HG02884 (cell line): ENCODE measurements around the gene FEV.

Experiments
- ATAC-seq: cut with Tn5 transposase; IDR thresholded peaks from one replicate; pipeline ENCODE4 v1.9.1; 2021; ENCODE audit warnings: mild to moderate bottlenecking, moderate library complexity; ENCODE audit not compliant: unreplicated experiment

The FEV gene

DNA sequence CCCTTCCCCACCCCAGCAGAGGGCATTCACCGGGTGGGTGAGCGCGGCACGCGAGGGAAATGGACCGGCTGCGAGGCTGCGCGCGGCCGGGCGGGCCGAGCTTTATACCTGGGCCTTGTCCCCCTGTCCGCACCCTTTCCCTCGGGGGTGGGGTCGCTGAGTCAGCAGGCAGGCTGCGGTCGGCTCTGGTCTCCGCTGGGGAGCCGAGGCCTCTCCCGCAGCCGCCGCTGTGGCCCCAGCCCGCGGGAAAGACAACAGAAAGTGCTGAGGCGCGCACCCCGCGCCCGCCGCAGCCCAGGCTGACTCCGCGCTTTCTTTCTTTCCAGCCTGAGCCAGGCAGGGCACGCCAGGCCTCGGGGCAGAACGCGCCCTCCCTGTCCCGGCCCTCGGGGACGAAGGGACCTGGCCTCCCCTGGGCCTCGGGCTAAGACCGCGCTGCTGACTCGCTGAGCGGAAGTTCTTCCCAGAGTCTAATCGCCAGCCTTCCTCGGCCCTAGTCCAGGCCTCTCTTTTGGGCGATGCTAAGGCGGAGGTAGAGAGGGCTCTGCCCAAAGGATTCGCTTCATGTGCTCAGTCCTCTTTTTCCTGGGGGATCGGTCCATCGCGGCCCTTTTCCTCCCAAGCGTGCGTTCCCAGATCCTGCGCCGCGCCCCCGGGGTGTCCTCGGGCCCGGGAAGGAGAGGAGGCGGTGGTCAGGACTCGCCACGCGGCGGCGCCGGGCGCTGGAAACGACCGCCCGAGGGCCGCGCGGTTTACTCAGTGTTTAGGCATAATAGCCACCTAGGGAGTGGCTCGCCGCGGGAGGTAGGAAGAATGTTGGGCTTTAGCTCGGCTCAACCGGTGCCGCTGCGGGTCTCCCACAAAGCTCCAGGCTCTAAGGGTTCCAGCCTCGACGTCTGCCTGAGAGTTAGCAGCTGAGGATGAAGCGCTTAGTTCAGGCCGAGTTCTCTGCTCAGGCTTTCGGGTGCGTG is 8.6 kb upstream of the FEV start, which contains the start of gene CRYBA2:
Gene CRYBA2 (minus strand): TSS at position 78 of the 971 bp plus-strand sequence. CDS start 246 bp downstream, outside the sequence.
- no peak for ATAC-seq

DNA sequence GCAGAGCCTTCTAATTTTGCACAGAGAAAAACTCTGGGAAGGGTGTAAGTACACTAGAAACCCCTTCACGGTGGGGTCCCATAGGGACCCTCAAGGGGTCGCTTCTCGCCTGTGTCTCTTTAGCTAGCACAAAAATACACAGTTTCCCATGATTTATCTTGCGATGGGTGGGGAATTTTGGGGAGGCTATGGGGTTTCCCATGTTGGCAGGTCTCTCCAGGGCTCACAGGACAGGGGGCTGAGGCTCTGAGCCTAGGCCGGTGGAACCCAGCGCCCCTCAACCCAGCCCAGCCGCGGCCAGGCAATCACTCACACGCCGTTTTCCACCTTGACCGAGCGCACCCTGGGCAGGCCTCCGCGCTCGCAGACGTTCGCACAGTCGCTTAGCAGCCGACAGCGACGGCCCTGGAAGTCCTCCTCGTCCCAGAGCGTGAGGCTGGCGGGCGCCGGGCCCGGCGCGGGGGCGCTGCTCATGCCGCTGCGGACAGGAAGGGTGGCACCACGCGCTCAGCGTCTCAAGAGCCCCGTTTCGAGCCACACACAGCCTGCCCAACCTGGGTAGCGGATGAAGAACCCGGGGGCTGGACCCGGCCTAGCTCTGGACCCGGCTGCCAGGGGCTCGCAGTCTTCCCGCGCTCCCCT is 7.8 kb upstream of the FEV start:
- ATAC-seq, result no peak

- ATAC-seq, result no peak
These were observed 7.2 kb upstream of the FEV start for GRCh38 chr2:218992196-218992595.

- no peak for ATAC-seq
These were observed 6.7 kb upstream of the FEV start for GRCh38 chr2:218991674-218992168.

DNA sequence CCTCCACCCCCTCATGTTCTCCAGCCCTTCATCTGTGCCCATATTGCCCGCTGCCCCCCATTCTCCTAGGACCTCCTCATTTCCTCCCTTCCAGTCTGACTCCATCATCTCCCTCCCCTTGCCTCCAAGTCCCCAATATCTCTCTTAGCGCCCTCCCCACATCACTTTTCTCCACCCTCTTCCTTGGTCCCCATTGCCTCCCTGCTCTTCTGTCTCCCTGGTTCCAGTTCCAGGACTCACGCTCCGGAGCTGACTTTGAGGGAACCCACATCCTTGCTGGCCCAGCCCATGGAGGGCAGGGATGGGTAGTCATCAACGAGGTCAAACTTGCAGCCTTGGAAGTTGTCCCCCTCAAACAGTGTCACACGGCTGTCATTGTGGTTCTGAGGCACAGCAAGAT is 5.6 kb upstream of the FEV start:
- ATAC-seq, result no peak

- no peak for ATAC-seq
These were observed 5.1 kb upstream of the FEV start for GRCh38 chr2:218990052-218990451.

GRCh38 chr2:218988650-218989049 is 3.7 kb upstream of the FEV start:
- ATAC-seq, result no peak

GRCh38 chr2:218988164-218988563 is 3.2 kb upstream of the FEV start:
- no peak for ATAC-seq

- ATAC-seq, result no peak
These were observed 1.3 kb upstream of the FEV start for GRCh38 chr2:218986148-218986761.

DNA sequence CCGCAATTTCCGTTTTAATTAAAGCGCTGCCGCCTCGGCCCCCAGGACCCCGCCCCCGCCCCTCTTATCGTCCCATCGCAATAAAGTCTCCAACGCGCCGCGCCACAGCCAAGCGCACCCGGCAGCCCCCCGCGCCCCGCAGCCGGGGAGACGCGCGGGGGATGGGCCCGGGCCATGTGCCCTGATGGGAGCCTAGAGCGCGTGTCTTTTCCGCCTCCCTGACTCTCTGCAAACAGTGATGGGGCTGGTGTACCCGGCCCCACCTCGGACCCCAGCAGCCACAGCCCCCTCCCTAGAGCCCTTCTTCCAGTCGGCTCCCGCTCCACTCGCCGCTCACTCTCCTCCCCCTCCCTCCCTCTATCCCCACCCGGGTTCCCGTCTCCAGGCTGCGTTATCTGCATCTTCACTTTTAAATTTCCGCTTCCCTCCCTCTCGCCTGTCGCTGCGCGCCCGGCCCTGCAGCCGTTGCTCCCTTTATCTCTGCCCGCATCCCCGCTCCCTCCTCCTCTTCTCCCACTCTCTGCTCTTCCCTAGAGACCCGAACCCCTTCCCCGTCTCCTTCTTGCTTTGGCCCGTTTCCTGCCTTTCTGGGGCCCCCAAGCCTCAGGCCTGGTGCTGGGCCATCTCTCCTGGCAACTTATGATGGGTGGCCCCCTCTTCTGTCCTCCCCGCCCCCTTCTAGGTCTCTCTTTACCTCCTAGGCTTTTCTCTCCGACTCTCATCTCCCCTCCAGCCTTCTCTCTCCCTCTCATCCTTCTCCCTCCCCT is 524 bp upstream of the FEV start:
- no peak for ATAC-seq

GRCh38 chr2:218984239-218985020 is 554 bp downstream of the FEV start:
- no peak for ATAC-seq

DNA sequence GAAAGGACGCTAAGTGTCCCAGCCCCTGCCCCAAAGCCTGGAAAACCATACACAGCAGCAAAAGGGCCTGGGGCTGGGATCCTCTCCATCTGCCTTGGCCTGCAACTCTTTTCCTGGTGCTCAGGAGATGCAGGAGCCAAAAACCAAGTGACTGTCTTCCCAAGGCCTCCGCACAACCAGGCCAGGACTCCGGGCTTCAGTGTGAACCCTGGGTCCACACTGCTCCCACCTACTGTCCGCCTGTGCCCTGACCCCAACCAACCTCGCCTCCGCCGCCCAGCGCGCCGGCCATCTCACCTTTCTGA is 1.1 kb downstream of the FEV start:
- no peak for ATAC-seq

DNA sequence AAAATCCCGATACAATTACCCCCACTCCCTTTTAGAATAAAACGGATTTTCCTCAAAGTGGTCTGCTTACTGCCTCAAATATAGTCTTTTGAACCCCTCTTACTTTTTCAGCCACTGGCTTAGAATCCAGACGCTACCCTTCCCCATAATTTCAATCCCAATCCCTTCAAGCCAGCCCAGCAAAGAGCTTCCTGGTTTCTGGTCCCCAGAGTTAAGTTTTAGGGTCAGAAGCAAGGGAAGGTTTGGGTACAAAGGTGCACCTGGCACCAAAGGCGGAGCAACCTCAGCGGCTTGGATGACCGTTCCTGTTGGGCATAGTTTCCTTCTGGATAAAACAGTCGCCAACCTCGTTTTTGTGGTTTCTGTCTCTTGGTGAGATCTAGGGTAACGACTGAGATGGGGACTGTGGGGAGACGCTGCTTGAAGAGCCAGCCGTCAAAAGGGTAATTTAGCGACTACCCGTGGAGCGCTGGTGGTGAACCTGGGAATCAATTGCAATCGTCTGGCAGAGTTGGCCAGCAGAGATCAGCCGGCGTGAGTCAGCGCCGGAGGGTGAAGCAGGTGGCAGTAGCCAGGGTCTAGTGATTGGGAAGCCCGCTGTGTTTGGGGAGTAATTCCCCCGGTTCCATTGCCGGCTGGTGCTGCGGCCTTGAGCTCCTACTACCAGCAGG is 1.6 kb downstream of the FEV start:
- no peak for ATAC-seq

DNA sequence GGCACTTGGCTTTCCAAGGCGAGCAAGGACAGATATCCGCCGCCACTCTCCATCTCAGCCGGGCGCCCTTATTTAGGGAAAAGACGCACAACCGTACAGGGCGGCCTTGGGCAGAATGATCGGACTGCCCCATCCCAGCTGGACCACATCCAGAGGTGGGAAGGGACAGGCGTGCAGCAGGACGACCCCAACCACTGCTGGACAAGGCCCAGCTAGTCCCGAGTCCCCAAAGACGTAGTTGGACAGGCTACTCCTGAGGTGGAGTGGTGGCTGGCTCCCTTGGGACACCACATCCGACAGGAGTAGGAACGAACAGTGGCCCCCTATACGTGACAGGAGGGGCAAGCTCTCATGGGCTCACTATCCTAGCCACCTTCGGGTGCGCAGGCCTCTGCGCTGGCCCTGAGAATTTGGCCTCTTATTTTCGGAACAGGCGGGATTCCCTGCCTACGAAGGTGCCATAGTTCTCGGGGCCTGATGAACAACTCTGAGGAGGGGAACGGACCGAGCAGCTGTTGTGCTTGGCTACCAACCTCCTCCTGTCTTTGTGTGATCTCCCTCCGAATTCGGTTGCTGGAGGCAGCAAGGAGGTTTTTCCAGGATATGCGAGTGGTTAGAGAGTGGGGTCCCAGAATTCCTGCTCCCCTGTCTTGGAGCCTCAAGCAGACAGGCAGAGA is 2.3 kb downstream of the FEV start:
- ATAC-seq, result no peak

GRCh38 chr2:218981881-218982585 is 3.0 kb downstream of the FEV start:
- no peak for ATAC-seq

- no peak for ATAC-seq
These were observed 3.5 kb downstream of the FEV start for GRCh38 chr2:218981390-218981880.

- ATAC-seq, result no peak
These were observed 4.1 kb downstream of the FEV start for GRCh38 chr2:218980735-218981389.
